Retina (tissue), 1 donor: ENCODE measurements around the gene EPS8L3.
"Not testable (repeated sequence)": the region's sequence is repeated elsewhere in the genome, so short reads cannot be mapped to it uniquely, and the experiment has no call there.

Experiments used
- DNase-seq: peaks from one replicate; pipeline ENCODE4 v3.0.0-alpha.2; 2016

The EPS8L3 gene

DNA sequence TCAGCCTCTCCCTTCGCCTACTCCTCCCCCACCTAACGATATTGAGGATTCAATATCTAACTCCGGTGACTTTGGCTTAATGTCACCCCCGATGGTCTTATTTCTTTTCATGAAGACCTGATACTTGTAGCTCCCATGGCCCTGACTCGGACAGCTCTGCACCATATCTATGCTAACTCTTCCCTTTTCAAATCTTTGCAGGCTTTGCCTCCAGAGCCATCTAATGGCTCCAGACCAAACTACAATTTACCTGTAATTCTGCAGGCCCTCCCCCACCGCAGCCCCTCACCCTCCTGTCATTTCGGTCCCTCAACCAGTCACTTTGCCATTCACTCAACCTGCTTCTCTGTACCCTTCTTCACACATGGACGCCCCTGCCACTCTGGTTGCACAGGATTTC is 59.5 kb downstream of the EPS8L3 start:
- no peak for DNase-seq

DNA sequence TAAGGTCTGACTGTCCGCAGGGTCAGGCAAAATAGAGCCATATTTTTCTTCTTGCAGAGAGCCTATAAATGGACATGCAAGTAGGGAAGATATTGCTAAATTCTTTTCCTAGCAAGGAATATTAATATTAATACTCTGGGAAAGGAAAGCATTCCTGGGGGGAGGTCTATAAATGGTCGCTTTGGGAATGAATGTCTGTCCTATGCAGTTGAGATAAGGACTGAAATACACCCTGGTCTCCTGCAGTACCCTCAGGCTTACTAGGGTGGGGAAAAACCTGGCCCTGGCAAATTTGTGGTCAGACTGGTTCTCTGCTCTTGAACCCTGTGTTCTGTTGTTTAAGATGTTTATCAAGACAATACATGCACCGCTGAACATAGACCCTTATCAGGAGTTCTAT is 60.8 kb downstream of the EPS8L3 start:
- not testable (repeated sequence) for DNase-seq
